Nucleus accumbens (tissue), 56 donors: ENCODE results near the gene ZNF525.
A peak's percentile ranks its signal among the peaks of the same experiment; 100 is the strongest.
"Not testable (repeated sequence)": the region's sequence is repeated elsewhere in the genome, so short reads cannot be mapped to it uniquely, and the experiment has no call there.

Experiments
- DNase-seq, 56 donors: peaks; one replicate each; lab custom pipeline; 2025; lab: John Stamatoyannopoulos, UW

Gene ZNF525

GRCh38 chr19:53365134-53365898 lies at the start of gene ZNF525:
Gene ZNF525, plus strand, starts transcription at chr19:53365705. Its CDS starts 6,577 bp downstream, at chr19:53372282.
- DNase-seq, result peak in 55 of 56 donors; percentile 10 to 94 (median 73)

GRCh38 chr19:53328967-53329366 lies 36.5 kb upstream of the ZNF525 start:
- DNase-seq, result peak in 16 of 56 donors; percentile 0 to 28 (median 5)

GRCh38 chr19:53332484-53332883 lies 33.0 kb upstream of the ZNF525 start:
- DNase-seq, result no peak

- DNase-seq, result peak in 17 of 56 donors; percentile 1 to 40 (median 20)
Observed at GRCh38 chr19:53333066-53333462, 32.4 kb upstream of the ZNF525 start.

GRCh38 chr19:53333463-53334449 lies 31.7 kb upstream of the ZNF525 start, which contains the start of gene ZNF845:
Gene ZNF845, plus strand, starts transcription at chr19:53333749. Its CDS starts 7,559 bp downstream, at chr19:53341308.
- peak; percentile 27 to 96 (median 84) for DNase-seq

GRCh38 chr19:53344403-53344802 lies 21.1 kb upstream of the ZNF525 start:
- DNase-seq, result not testable (repeated sequence)

- DNase-seq, result no peak
Observed at GRCh38 chr19:53355739-53356138, 9.8 kb upstream of the ZNF525 start.

- DNase-seq, result peak in 1 of 56 donors; percentile 1
Observed at GRCh38 chr19:53357821-53358581, 7.5 kb upstream of the ZNF525 start.

GRCh38 chr19:53360056-53360455 lies 5.4 kb upstream of the ZNF525 start:
- DNase-seq, result not testable (repeated sequence)

GRCh38 chr19:53365899-53366493 lies 491 bp downstream of the ZNF525 start:
- DNase-seq, result peak in 4 of 56 donors; percentile 21 to 37 (median 30)

GRCh38 chr19:53372196-53372595 lies 6.7 kb downstream of the ZNF525 start:
- DNase-seq, result no peak

- DNase-seq, result no peak
Observed at GRCh38 chr19:53374288-53374687, 8.8 kb downstream of the ZNF525 start.

GRCh38 chr19:53374743-53375142 lies 9.2 kb downstream of the ZNF525 start:
- DNase-seq, result no peak

- DNase-seq, result no peak
Observed at GRCh38 chr19:53381376-53381775, 15.9 kb downstream of the ZNF525 start.

GRCh38 chr19:53388168-53388567 lies 22.7 kb downstream of the ZNF525 start:
- no peak for DNase-seq

GRCh38 chr19:53388904-53389303 lies 23.4 kb downstream of the ZNF525 start:
- DNase-seq, result no peak

- no peak for DNase-seq
Observed at GRCh38 chr19:53389571-53389970, 24.1 kb downstream of the ZNF525 start.

- DNase-seq, result peak in 19 of 56 donors; percentile 0 to 36 (median 6)
Observed at GRCh38 chr19:53389978-53390377, 24.5 kb downstream of the ZNF525 start.

- DNase-seq, result peak in 14 of 56 donors; percentile 3 to 57 (median 38)
Observed at GRCh38 chr19:53394522-53394973, 29.0 kb downstream of the ZNF525 start.
